GM12891 (cell line): Measurements from ENCODE around the gene NATD1. TPM values are rescaled to one million over a fixed set of nuclear protein-coding genes. Genes with fewer than 3 reads are reported as not detected.

ENCODE experiments used
- DNase-seq: peaks from one replicate; pipeline ENCODE4 v3.0.0; 2011; ENCODE audit warnings: low spot score; ENCODE audit not compliant: insufficient read length
- FAIRE-seq: peaks from 2 replicates; lab custom pipeline; 2011; peaks lifted over from hg19 to GRCh38; lab: Jason Lieb, UNC
- PAX5 ChIP-seq: IDR thresholded peaks from 2 replicates; pipeline ENCODE4 v1.6.1; 2011; ENCODE audit warnings: low read length, moderate library complexity, mild to moderate bottlenecking; ENCODE audit not compliant: insufficient read depth, severe bottlenecking
- POLR2A ChIP-seq: IDR thresholded peaks from 2 replicates; pipeline ENCODE4 v1.6.1; 2011; ENCODE audit warnings: low read depth, low read length, control low read depth
- POLR2AphosphoS5 ChIP-seq: IDR thresholded peaks from 2 replicates; pipeline ENCODE4 v1.6.1; 2011; ENCODE audit warnings: low read depth, low read length, control low read depth
- POU2F2 ChIP-seq: IDR thresholded peaks from 2 replicates; pipeline ENCODE4 v1.6.1; 2011; ENCODE audit warnings: low read depth, mild to moderate bottlenecking, control low read depth, low read length, moderate library complexity
- SPI1 ChIP-seq: IDR thresholded peaks from 2 replicates; pipeline ENCODE4 v1.6.1; 2011; ENCODE audit warnings: low read depth, low read length, control low read depth
- TAF1 ChIP-seq: IDR thresholded peaks from 2 replicates; pipeline ENCODE4 v1.6.1; 2011; ENCODE audit warnings: low read depth, low read length, control low read depth
- polyA plus RNA-seq: library from polyadenylated mRNA; unstranded; fragments of >200 nt; gene quantifications from one replicate; pipeline ENCODE4 v1.2.1, GENCODE V29; 2012; ENCODE audit warnings: low read depth, missing spikeins, inconsistent platforms; ENCODE audit not compliant: missing spikeins

The NATD1 gene
- 0.59 TPM for polyA plus RNA-seq

DNA sequence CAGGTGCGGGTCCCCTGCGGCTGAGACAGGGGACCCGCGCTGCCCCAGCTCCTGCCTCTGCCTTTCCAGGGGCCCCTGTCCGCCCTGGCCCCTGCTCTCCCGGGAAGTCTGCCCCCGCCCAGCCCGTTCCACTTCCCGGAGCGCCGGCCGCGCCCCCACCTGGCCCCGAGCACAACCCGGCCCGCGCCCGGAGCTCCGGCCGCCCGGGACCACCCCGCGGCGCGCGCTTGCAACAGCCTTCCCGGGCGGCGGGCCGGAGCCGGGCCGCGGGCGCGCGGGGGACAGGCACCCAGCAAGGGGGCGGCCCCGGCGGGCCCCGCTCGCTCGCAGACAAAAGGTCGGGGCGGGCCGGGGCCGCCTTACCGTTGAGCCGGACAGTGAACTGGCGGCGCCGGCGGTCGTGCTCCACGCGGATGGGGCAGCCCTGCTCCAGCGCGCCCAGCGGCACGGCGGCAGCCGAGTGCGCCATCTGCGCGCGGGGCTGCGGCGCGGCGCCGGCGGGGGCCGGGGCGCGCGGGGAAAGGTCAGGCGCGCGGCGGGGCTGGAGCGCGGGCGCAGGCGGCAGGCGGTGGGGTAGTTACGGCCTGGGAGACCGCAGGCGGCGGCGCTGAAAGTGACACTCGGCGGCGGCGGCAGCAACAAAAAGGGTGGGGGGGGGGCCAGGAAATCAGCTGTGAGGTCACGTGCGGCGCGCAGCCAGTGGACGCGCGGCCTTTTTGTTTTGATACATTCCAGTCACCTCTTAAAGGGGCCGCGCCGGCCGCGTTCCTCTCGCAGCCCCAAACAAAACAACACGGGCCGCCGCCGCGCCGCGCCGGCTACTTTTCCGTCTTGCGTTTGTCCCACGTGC lies at the start of gene NATD1:
Gene NATD1, minus strand, starts transcription at position 615 of the 850 bp plus-strand sequence. Its CDS starts 146 bp downstream, at position 469.
- DNase-seq, result peak; percentile 86
- peak; percentile 71 for FAIRE-seq
- no peak for TF ChIP-seq POLR2A
- TF ChIP-seq POU2F2, result no peak
- TF ChIP-seq POLR2AphosphoS5, result no peak
- no peak for TF ChIP-seq SPI1
- TF ChIP-seq PAX5, result no peak
- no peak for TF ChIP-seq TAF1

DNA sequence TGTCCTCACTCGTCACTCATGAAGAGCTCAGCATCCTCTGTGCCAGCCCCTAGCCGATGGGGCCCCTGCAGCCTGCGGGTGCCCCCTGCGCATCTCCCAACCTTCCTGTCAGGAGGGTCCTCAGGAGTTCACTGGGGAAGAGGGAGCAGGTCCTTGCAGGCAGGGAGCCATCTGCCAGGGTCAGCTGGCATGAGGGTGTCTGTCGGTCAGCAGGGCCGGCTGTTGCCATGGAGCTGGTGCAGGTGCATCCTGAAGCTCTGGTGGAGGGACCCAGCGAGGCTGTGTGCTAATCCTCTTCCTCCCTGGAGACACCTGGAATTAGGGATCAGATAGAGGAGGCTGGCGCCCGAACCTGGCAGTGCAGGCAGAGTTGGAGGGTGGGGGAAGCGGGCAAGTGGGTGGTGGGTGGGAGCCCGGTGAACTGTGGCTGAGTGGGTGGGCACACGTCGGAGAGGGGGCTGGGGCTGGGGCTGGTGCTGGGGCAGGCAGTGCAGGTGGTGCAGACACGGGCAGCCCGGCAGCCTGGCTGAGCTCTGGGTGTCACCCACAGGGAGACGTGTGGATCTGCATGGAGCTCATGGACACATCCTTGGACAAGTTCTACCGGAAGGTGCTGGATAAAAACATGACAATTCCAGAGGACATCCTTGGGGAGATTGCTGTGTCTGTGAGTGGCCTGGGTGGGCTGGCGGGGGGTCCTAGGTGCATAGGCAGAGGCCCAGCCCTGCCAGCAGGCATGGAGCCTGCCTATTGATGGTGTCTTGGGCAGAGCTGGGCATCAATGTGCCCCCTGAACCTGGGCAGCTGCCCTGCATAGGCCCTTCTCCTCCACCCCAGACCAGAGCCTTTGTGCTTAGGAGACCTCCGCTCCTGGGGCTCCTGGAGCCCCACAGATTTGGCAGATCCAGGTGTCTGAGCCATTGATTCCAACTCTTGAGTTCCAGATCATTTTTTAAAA lies 48.7 kb upstream of the NATD1 start:
- no peak for DNase-seq
- no peak for FAIRE-seq
- TF ChIP-seq PAX5 (no peak), TAF1 (no peak), POU2F2 (no peak), POLR2A (no peak), POLR2AphosphoS5 (no peak)

GRCh38 chr17:21300601-21301571 lies 47.7 kb upstream of the NATD1 start:
- no peak for DNase-seq
- TF ChIP-seq POLR2AphosphoS5 (no peak), POLR2A (no peak), TAF1 (no peak), POU2F2 (no peak), PAX5 (no peak), SPI1 (no peak)
- no peak for FAIRE-seq

DNA sequence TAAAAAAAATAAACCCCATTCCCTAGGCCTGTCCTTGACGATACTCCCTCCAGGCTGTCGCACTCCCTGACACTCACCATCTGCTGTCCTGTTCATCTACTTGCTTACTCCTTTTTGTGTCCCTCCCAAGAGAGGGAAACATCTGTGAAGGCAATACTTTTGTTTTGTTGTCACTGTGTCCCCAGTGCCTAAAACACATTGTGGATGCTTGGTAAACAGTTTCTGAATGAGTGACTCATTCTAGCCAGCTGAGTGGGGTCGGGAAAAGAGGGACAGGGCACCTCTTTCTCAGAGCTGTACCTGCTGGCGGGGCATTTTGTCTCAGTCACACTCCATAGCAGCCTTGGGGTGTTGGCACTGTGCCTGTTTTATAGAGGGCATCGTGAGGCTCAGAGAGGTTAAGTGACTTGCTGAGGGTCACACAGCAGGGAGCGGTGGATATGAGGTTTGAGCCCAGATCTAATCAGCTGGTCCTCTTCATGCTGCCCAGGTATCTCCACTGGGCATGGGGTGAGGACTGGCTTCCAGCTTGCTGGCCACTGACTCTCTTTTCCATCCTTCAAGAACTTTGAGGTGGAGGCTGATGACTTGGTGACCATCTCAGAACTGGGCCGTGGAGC lies 46.9 kb upstream of the NATD1 start:
- FAIRE-seq (peak; percentile 23), DNase-seq (no peak)
- TF ChIP-seq POLR2AphosphoS5 (no peak), SPI1 (no peak), PAX5 (no peak), POLR2A (no peak), TAF1 (no peak), POU2F2 (no peak)

- FAIRE-seq (no peak), DNase-seq (no peak)
- no peak for TF ChIP-seq POLR2AphosphoS5
Measured at GRCh38 chr17:21298983-21299519, 45.8 kb upstream of the NATD1 start.

GRCh38 chr17:21298056-21298982 lies 45.1 kb upstream of the NATD1 start:
- TF ChIP-seq TAF1 (no peak), SPI1 (no peak), POU2F2 (no peak), POLR2AphosphoS5 (no peak), PAX5 (no peak), POLR2A (no peak)
- DNase-seq (no peak), FAIRE-seq (no peak)

GRCh38 chr17:21297597-21297996 lies 44.4 kb upstream of the NATD1 start:
- no peak for FAIRE-seq
- no peak for DNase-seq

More at GRCh38 chr17:21297597-21297996, 44.4 kb upstream of the NATD1 start:
- TF ChIP-seq POLR2AphosphoS5 (no peak), POLR2A (no peak), POU2F2 (no peak), PAX5 (no peak), TAF1 (no peak), SPI1 (no peak)
